AG09309 (cell line): ENCODE measurements around the gene TRIM2.
"Not testable (repeated sequence)": the region's sequence is repeated elsewhere in the genome, so short reads cannot be mapped to it uniquely, and the experiment has no call there.

Experiments used
- DNase-seq: peaks from one replicate; pipeline ENCODE4 v3.0.0-alpha.2; 2010; ENCODE audit warnings: low read depth
- H3K4me3 ChIP-seq: 2 replicates; pipeline ENCODE4 v1.5.1; 2011; ENCODE audit warnings: mild to moderate bottlenecking, low read depth, low read length, moderate library complexity; ENCODE audit not compliant: control insufficient read depth
- CTCF ChIP-seq: IDR thresholded peaks from 2 replicates; pipeline ENCODE4 v1.5.1; 2011; ENCODE audit warnings: mild to moderate bottlenecking, low read depth, low read length, inconsistent platforms; ENCODE audit not compliant: insufficient read depth, control insufficient read depth; ENCODE audit errors: missing control alignments

Gene TRIM2

GRCh38 chr4:153186046-153186728, 18.1 kb upstream of the TRIM2 start:
- no peak for TF ChIP-seq CTCF
- no peak for DNase-seq
- H3K4me3 ChIP-seq: no peak overlapping the region

GRCh38 chr4:153189016-153189801, 15.0 kb upstream of the TRIM2 start:
- no peak for TF ChIP-seq CTCF
- no peak overlapping the region for H3K4me3 ChIP-seq
- DNase-seq: no peak

- no peak overlapping the region for H3K4me3 ChIP-seq
- no peak for TF ChIP-seq CTCF
- no peak for DNase-seq
Measured at GRCh38 chr4:153191795-153192363, 12.4 kb upstream of the TRIM2 start.

GRCh38 chr4:153197301-153197700, 6.9 kb upstream of the TRIM2 start:
- TF ChIP-seq CTCF: no peak
- no peak for DNase-seq
- H3K4me3 ChIP-seq: no peak overlapping the region

- H3K4me3 ChIP-seq: no peak overlapping the region
- DNase-seq: no peak
- TF ChIP-seq CTCF: no peak
Measured at GRCh38 chr4:153198719-153199118, 5.5 kb upstream of the TRIM2 start.

DNA sequence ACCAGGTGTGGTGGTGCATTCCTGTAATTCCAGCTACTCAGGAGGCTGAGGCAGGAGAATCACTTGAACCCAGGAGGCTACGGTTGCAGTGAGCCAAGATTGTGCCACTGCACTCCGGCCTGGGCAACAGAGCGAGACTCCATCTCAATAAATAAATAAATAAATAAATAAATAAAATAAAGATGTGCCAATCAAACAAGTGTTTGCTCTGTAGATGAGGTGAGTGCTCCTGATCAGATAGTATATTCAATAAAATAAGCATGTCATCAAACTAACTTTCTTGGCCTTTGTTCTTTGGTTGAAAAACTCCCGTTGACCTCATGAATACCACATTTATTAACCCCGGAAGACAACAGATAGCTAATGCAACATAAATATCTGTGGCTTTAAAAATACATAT, 497 bp upstream of the TRIM2 start:
- H3K4me3 ChIP-seq, DNase-seq: not testable (repeated sequence)
